Hair follicular keratinocyte (primary cell): ENCODE data around the gene EPS8L3. TPM values are rescaled to one million over a fixed set of nuclear protein-coding genes. Genes with fewer than 3 reads are reported as not detected.

Experiments
- total RNA-seq: library from RNA; depleted of rRNA; stranded (reverse); fragments of >200 nt; gene quantifications from 2 replicates; pipeline ENCODE4 v1.2.3, GENCODE V29; 2015

The EPS8L3 gene, protein sequence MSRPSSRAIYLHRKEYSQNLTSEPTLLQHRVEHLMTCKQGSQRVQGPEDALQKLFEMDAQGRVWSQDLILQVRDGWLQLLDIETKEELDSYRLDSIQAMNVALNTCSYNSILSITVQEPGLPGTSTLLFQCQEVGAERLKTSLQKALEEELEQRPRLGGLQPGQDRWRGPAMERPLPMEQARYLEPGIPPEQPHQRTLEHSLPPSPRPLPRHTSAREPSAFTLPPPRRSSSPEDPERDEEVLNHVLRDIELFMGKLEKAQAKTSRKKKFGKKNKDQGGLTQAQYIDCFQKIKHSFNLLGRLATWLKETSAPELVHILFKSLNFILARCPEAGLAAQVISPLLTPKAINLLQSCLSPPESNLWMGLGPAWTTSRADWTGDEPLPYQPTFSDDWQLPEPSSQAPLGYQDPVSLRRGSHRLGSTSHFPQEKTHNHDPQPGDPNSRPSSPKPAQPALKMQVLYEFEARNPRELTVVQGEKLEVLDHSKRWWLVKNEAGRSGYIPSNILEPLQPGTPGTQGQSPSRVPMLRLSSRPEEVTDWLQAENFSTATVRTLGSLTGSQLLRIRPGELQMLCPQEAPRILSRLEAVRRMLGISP
- not detected in 2 replicates for total RNA-seq

GRCh38 chr1:109763646-109764415 lies at the start of gene EPS8L3:
Gene EPS8L3 (minus strand): TSS chr1:109763923. CDS start chr1:109761749, 2,174 bp downstream.

GRCh38 chr1:109740615-109741373 lies 22.9 kb downstream of the EPS8L3 start, which contains the start of gene GSTM3:
Gene GSTM3 (minus strand): TSS chr1:109741038. CDS start chr1:109740287, 751 bp downstream.

DNA sequence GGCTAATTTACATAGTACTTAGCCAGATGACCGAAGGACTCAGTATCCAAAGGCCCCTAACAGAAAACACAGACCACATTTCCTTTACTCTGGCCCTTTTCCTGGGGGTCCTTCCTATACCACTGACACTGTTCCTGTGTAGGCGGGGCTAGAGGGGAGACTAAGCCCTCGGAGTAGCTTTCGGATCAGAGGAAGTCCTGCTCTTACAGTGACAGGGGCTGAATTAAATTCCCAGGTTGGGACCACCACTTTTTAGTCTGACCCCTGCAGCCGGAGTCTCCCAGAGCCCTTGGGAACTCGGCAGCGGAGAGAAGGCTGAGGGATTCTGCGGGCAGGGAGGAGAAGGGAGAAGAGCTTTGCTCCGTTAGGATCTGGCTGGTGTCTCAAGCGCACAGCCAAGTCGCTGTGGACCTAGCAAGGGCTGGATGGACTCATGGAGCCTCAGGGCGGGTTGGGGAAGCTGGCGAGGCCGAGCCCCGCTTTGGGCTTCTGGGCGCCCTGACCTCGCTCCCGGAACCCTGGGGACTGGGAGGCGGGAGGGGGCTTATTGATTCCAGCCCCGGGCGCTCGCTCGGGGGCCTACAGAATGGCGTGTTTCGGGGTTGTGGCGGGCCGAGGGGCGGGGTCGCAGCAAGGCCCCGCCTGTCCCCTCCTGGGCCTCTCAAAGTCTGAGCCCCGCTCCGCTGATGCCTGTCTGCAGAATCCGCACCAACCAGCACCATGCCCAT lies 52.0 kb downstream of the EPS8L3 start, which contains the start of gene GSTM5:
Gene GSTM5, plus strand, starts transcription at position 659 of the 728 bp plus-strand sequence. Its CDS starts 62 bp downstream, at position 721.

Other genes starting within 250 kb of the EPS8L3 start
- not detected in 2 replicates for gene GPR61, start 224.1 kb downstream of the EPS8L3 start, total RNA-seq
- gene GNAI3, start 215.3 kb downstream of the EPS8L3 start, total RNA-seq, result 11.3 and 11.6 TPM in 2 replicates
- 0.08 TPM in 1 of 2 replicates, not detected in the other for gene GNAT2, start 144.3 kb downstream of the EPS8L3 start, total RNA-seq
- 29.0 and 31.2 TPM in 2 replicates for gene AMPD2, start 144.1 kb downstream of the EPS8L3 start, total RNA-seq
- 5.7 and 7.3 TPM in 2 replicates for gene GSTM4, start 107.8 kb downstream of the EPS8L3 start, total RNA-seq
- gene GSTM2, start 95.9 kb downstream of the EPS8L3 start, total RNA-seq, result 3.8 and 8.0 TPM in 2 replicates
- gene GSTM1, start 76.1 kb downstream of the EPS8L3 start, total RNA-seq, result 8.1 and 18.4 TPM in 2 replicates
- not detected in 2 replicates for gene GSTM5, start 51.7 kb downstream of the EPS8L3 start, total RNA-seq
- gene GSTM3, start 22.9 kb downstream of the EPS8L3 start, total RNA-seq, result 5.5 and 13.4 TPM in 2 replicates
- 4.7 and 6.6 TPM in 2 replicates for gene CSF1, start 146.9 kb upstream of the EPS8L3 start, total RNA-seq
- 29.6 and 31.9 TPM in 2 replicates for gene AHCYL1, start 220.8 kb upstream of the EPS8L3 start, total RNA-seq